Left ventricle myocardium superior (tissue), 1 donor: ENCODE measurements around the gene ANP32A. TPM values are rescaled to one million over a fixed set of nuclear protein-coding genes. Genes with fewer than 3 reads are reported as not detected.
A peak's percentile ranks its signal among the peaks of the same experiment; 100 is the strongest.
"Not testable (repeated sequence)": the region's sequence is repeated elsewhere in the genome, so short reads cannot be mapped to it uniquely, and the experiment has no call there.

ENCODE experiments used
- ATAC-seq: fragments of 200-7000 bp; cut with Tn5 transposase; one replicate; pipeline ENCODE4 v1.9.1; 2020; ENCODE audit warnings: mild to moderate bottlenecking, moderate library complexity
- DNase-seq: peaks from one replicate; pipeline ENCODE4 v3.0.0-alpha.2; 2020
- intact Hi-C: fragments of 100-400 bp; cut with micrococcal nuclease; formaldehyde crosslinking; loops from one replicate; pipeline ENCODE4 v1.11.0; 2022
- long read RNA-seq: library from polyadenylated mRNA; unstranded; transcript quantifications from one replicate; pipeline ENCODE4 v2.0.0, GENCODE V29; 2021
- total RNA-seq: library from RNA; stranded (reverse); fragmentation: NEBNext Ultra II Directional; extraction: Animal tissue kit (Norgen Biotek cat#: 25700); gene quantifications from one replicate; pipeline ENCODE4 v1.2.1, GENCODE V29; 2021
- donor health status: DM: no; HTN: yes; CAD: no; lungs with severe emphysema.

The ANP32A gene
- total RNA-seq, result 138 TPM
- long read RNA-seq, transcript ANP32A-203 (7 exons, 2,440 nt), result major isoform, 149 of 175 reads
- long read RNA-seq, partial matches to known transcripts, result 5 of 175 reads
- long read RNA-seq, other reads (novel, unspliced or antisense), result 21 of 175 reads

- intact Hi-C loops, result loop anchor here (10.0 kb wide), 1 partner anchor 246 kb away; the partner anchor contains the start of gene CORO2B
- ATAC-seq (peak; percentile 80), DNase-seq (peak; percentile 98)
Measured at GRCh38 chr15:68820295-68821189, at the start of gene ANP32A. Gene ANP32A (minus strand): TSS chr15:68820895. CDS start chr15:68820751, 144 bp downstream.

- no peak for DNase-seq
- intact Hi-C loops, result no loop called here
- no peak for ATAC-seq
Measured at GRCh38 chr15:68868296-68868695, 47.6 kb upstream of the ANP32A start.

- no peak for DNase-seq
- ATAC-seq, result no peak
- intact Hi-C loops, result no loop called here
Measured at GRCh38 chr15:68862415-68862814, 41.7 kb upstream of the ANP32A start.

GRCh38 chr15:68858666-68859065 lies 38.0 kb upstream of the ANP32A start:
- DNase-seq, intact Hi-C loops, ATAC-seq: not testable (repeated sequence)

- ATAC-seq, DNase-seq, intact Hi-C loops: not testable (repeated sequence)
Measured at GRCh38 chr15:68857443-68857842, 36.7 kb upstream of the ANP32A start.

GRCh38 chr15:68852461-68852860 lies 31.8 kb upstream of the ANP32A start:
- intact Hi-C loops, result no loop called here
- no peak for DNase-seq
- no peak for ATAC-seq

GRCh38 chr15:68851971-68852370 lies 31.3 kb upstream of the ANP32A start:
- ATAC-seq (no peak), DNase-seq (no peak)
- intact Hi-C loops, result no loop called here

- DNase-seq (no peak), ATAC-seq (no peak)
- intact Hi-C loops, result no loop called here
Measured at GRCh38 chr15:68849497-68849896, 28.8 kb upstream of the ANP32A start.

GRCh38 chr15:68846851-68847439 lies 26.2 kb upstream of the ANP32A start:
- intact Hi-C loops, result no loop called here
- DNase-seq (no peak), ATAC-seq (no peak)

- ATAC-seq (no peak), DNase-seq (no peak)
- intact Hi-C loops, result no loop called here
Measured at GRCh38 chr15:68844856-68845550, 24.3 kb upstream of the ANP32A start.

GRCh38 chr15:68843425-68844311 lies 23.0 kb upstream of the ANP32A start:
- DNase-seq, result no peak
- intact Hi-C loops, result no loop called here
- ATAC-seq, result peak; percentile 55

- intact Hi-C loops, result no loop called here
- ATAC-seq, result no peak
Measured at GRCh38 chr15:68842958-68843357, 22.3 kb upstream of the ANP32A start.

GRCh38 chr15:68834346-68834745 lies 13.7 kb upstream of the ANP32A start:
- intact Hi-C loops, result no loop called here
- no peak for DNase-seq
- ATAC-seq, result peak; percentile 23

More at GRCh38 chr15:68842958-68843357, 22.3 kb upstream of the ANP32A start:
- no peak for DNase-seq

GRCh38 chr15:68833700-68834331 lies 13.1 kb upstream of the ANP32A start:
- intact Hi-C loops, result no loop called here
- no peak for DNase-seq
- ATAC-seq, result no peak

GRCh38 chr15:68830141-68830785 lies 9.6 kb upstream of the ANP32A start:
- no peak for DNase-seq
- ATAC-seq, result no peak
- intact Hi-C loops, result no loop called here

GRCh38 chr15:68829068-68829467 lies 8.4 kb upstream of the ANP32A start:
- intact Hi-C loops, result loop anchor here (10.0 kb wide), 1 partner anchor 254 kb away; the partner anchor contains the start of gene CORO2B
- ATAC-seq, result peak; percentile 77
- DNase-seq, result no peak

GRCh38 chr15:68823561-68823960 lies 2.9 kb upstream of the ANP32A start:
- intact Hi-C loops, result loop anchor here (10.0 kb wide), 1 partner anchor 249 kb away; the partner anchor contains the start of gene CORO2B
- ATAC-seq (no peak), DNase-seq (no peak)
